ENCODE measurements around the gene SGCA. TPM values are rescaled to one million over a fixed set of nuclear protein-coding genes. Genes with fewer than 3 reads are reported as not detected.

Gene SGCA
- total and polyA plus RNA-seq, 2 of the 8 experiments (the other 6 are each of a cell fraction or from before 2014, with no cell fraction given): 0.12 TPM; not detected in 1

GRCh38 chr17:50207792-50208567, 42.2 kb downstream of the SGCA start (continued):
- TF ChIP-seq CHD7 (IDR thresholded peaks at IDR 0.05; ENCODE audit: insufficient replicate concordance, low read length) (no peak), SIX5 (IDR thresholded peaks at IDR 0.05; ENCODE audit: low read depth, low read length) (no peak), POLR2AphosphoS5 (IDR thresholded peaks at IDR 0.05; ENCODE audit: low read depth, low read length) (no peak), BCL11A (IDR thresholded peaks at IDR 0.05; ENCODE audit: low read depth in 2 of 2, low read length in 2 of 2) (no peak), JUND (IDR thresholded peaks at IDR 0.05; ENCODE audit: low read length) (no peak), ZNF274 (IDR thresholded peaks at IDR 0.05; ENCODE audit: borderline replicate concordance, extremely low read depth, low read length) (no peak), TBP (IDR thresholded peaks at IDR 0.05; ENCODE audit: low read depth, low read length) (0 out of 2 replicates have a peak, but pooled peaks have one; percentile 12), TEAD4 (IDR thresholded peaks at IDR 0.05; ENCODE audit: low read depth, low read length) (no peak), CHD1 (IDR thresholded peaks at IDR 0.05; ENCODE audit: low read depth, low read length) (no peak), ATF3 (IDR thresholded peaks at IDR 0.05; ENCODE audit: insufficient read depth, low read depth, low read length) (no peak), SP4 (IDR thresholded peaks at IDR 0.05; ENCODE audit: low read length) (no peak)
